HepG2 (cell line): ENCODE measurements around the gene SELENOV. TPM values are rescaled to one million over a fixed set of nuclear protein-coding genes. Genes with fewer than 3 reads are reported as not detected.

Source experiments
- ARHGAP35 ChIP-seq: sonication (generic); formaldehyde crosslinking; IDR thresholded peaks from 2 replicates; pipeline ENCODE4 v1.9.0; 2022; ENCODE audit warnings: mild to moderate bottlenecking, inconsistent platforms, moderate library complexity, missing genetic modification reagents, borderline replicate concordance
- BRD4 ChIP-seq: sonication (generic); formaldehyde crosslinking; IDR thresholded peaks from 2 replicates; pipeline ENCODE4 v1.4.0; 2020; ENCODE audit warnings: missing genetic modification reagents
- DMTF1 ChIP-seq: sonication (generic); formaldehyde crosslinking; IDR thresholded peaks from 2 replicates; pipeline ENCODE4 v1.4.0; 2020; ENCODE audit warnings: mild to moderate bottlenecking, missing genetic modification reagents
- DR1 ChIP-seq: sonication (generic); formaldehyde crosslinking; IDR thresholded peaks from 2 replicates; pipeline ENCODE4 v1.8.0; 2021; ENCODE audit warnings: mild to moderate bottlenecking, missing genetic modification reagents, inconsistent platforms
- ETV6 ChIP-seq: sonication (generic); formaldehyde crosslinking; conservative IDR thresholded peaks from 2 replicates; pipeline ENCODE4 v1.4.0; 2020; ENCODE audit warnings: missing genetic modification reagents
- FOXP4 ChIP-seq: sonication (generic); formaldehyde crosslinking; IDR thresholded peaks from 2 replicates; pipeline ENCODE4 v1.4.0; 2020; ENCODE audit warnings: missing genetic modification reagents
- GATAD2A ChIP-seq: IDR thresholded peaks from 2 replicates; pipeline ENCODE4 v1.6.1; 2016
- HCFC1 ChIP-seq: fragments of 150-350 bp; IDR thresholded peaks from 2 replicates; pipeline ENCODE4 v1.6.1; 2014; ENCODE audit warnings: low read depth, low read length
- KLF6 ChIP-seq: IDR thresholded peaks from 2 replicates; pipeline ENCODE4 v1.8.0; 2016; ENCODE audit warnings: missing biosample characterization, missing genetic modification reagents
- MXD1 ChIP-seq: sonication (generic); formaldehyde crosslinking; IDR thresholded peaks from 2 replicates; pipeline ENCODE4 v1.4.0; 2020; ENCODE audit warnings: mild to moderate bottlenecking, missing genetic modification reagents
- MXI1 ChIP-seq: IDR thresholded peaks from 3 replicates; pipeline ENCODE4 v1.6.1; 2012; ENCODE audit warnings: low read depth, low read length, inconsistent platforms, borderline replicate concordance
- NCOA1 ChIP-seq: sonication (generic); formaldehyde crosslinking; IDR thresholded peaks from 2 replicates; pipeline ENCODE4 v1.9.0; 2021; ENCODE audit warnings: missing genetic modification reagents
- RARG ChIP-seq: sonication (generic); formaldehyde crosslinking; IDR thresholded peaks from 2 replicates; pipeline ENCODE4 v1.4.0; 2020; ENCODE audit warnings: low read depth, mild to moderate bottlenecking, missing genetic modification reagents
- SUZ12 ChIP-seq: fragments of 150-350 bp; IDR thresholded peaks from 2 replicates; pipeline ENCODE4 v1.6.1; 2014; ENCODE audit warnings: low read depth, low read length
- ZBTB1 ChIP-seq: sonication (generic); formaldehyde crosslinking; IDR thresholded peaks from 2 replicates; pipeline ENCODE4 v1.4.0; 2020; ENCODE audit warnings: missing genetic modification reagents, borderline replicate concordance
- ZFP37 ChIP-seq: sonication (generic); formaldehyde crosslinking; IDR thresholded peaks from 2 replicates; pipeline ENCODE4 v1.4.0; 2020; ENCODE audit warnings: missing genetic modification reagents, borderline replicate concordance
- ZNF281 ChIP-seq: sonication (generic); formaldehyde crosslinking; IDR thresholded peaks from 2 replicates; pipeline ENCODE4 v1.4.0; 2020; ENCODE audit warnings: missing genetic modification reagents, borderline replicate concordance
- ZNF432 ChIP-seq: sonication (generic); formaldehyde crosslinking; IDR thresholded peaks from 2 replicates; pipeline ENCODE4 v1.5.0; 2020; ENCODE audit warnings: missing genetic modification reagents, mild to moderate bottlenecking, borderline replicate concordance
- ZNF713 ChIP-seq: sonication (generic); formaldehyde crosslinking; IDR thresholded peaks from 2 replicates; pipeline ENCODE4 v1.4.0; 2020; ENCODE audit warnings: mild to moderate bottlenecking, missing genetic modification reagents
- ZNF772 ChIP-seq: sonication (generic); formaldehyde crosslinking; IDR thresholded peaks from 2 replicates; pipeline ENCODE4 v1.5.0; 2020; ENCODE audit warnings: mild to moderate bottlenecking, missing genetic modification reagents
- polyA plus RNA-seq, 8 experiments: library from polyadenylated mRNA; depleted of rRNA in 3 of 8; stranded (reverse) in 7 of 8; unstranded in 1 of 8; fragments of >200 nt; fragmentation: Illumina TruSeq in 4 of 8; extraction: Trizol in 4 of 8; gene quantifications; 2 replicates each; pipeline versions ENCODE4 v1.2.1 to v1.2.3, GENCODE V29; 2011 to 2016; ENCODE audit warnings: low read depth in 4 of 8, missing spikeins in 1 of 8, mixed read lengths in 1 of 8; ENCODE audit not compliant: insufficient read depth in 1 of 8
- total RNA-seq, 5 experiments: library from RNA; depleted of rRNA; stranded (reverse); fragments of >200 nt; fragmentation: Illumina TruSeq; extraction: Trizol; gene quantifications; 2 replicates each; pipeline ENCODE4 v1.2.3, GENCODE V29; 2016; ENCODE audit warnings: low read depth in 1 of 5

Gene SELENOV
- total and polyA plus RNA-seq, 2 of the 13 experiments (the other 11 are each of a cell fraction or from before 2014, with no cell fraction given): not detected

GRCh38 chr19:39480337-39481228, 34.4 kb upstream of the SELENOV start, which contains the start of gene TIMM50 (continued):
- peak; percentile 71; the same call in 1 of the 2 replicates for TF ChIP-seq ZNF281 (CRISPR knock-in tag)
- TF ChIP-seq SUZ12: no peak
- no peak for TF ChIP-seq ZFP37 (CRISPR knock-in tag)
- 0 out of 2 replicates have a peak, but pooled peaks have one; percentile 59 for TF ChIP-seq MXD1
- no peak for TF ChIP-seq ZNF713
- TF ChIP-seq DR1: peak; percentile 78
- TF ChIP-seq ZNF772: 0 out of 2 replicates have a peak, but pooled peaks have one; percentile 69
- peak; percentile 63 for TF ChIP-seq HCFC1
- no peak for TF ChIP-seq ZBTB1 (CRISPR knock-in tag)
- no peak for TF ChIP-seq RARG (CRISPR knock-in tag)
- no peak for TF ChIP-seq DMTF1 (CRISPR knock-in tag)
- TF ChIP-seq ARHGAP35 (CRISPR knock-in tag): peak; percentile 35; the same call in 1 of the 2 replicates
- TF ChIP-seq ZNF432 (CRISPR knock-in tag): no peak
- peak; percentile 87 for TF ChIP-seq BRD4 (CRISPR knock-in tag)
- TF ChIP-seq FOXP4 (CRISPR knock-in tag): peak; percentile 54; the same call in 1 of the 2 replicates
- TF ChIP-seq GATAD2A (CRISPR knock-in tag): peak; percentile 71
- no peak for TF ChIP-seq ETV6 (CRISPR knock-in tag)
- TF ChIP-seq NCOA1 (CRISPR knock-in tag): peak; percentile 86; the same call in 1 of the 2 replicates
- peak; percentile 79 for TF ChIP-seq KLF6 (CRISPR knock-in tag)
- peak; percentile 91; the same call in 2 of the 3 replicates for TF ChIP-seq MXI1
